ENCODE data around the gene PDE8A.

The PDE8A gene

DNA sequence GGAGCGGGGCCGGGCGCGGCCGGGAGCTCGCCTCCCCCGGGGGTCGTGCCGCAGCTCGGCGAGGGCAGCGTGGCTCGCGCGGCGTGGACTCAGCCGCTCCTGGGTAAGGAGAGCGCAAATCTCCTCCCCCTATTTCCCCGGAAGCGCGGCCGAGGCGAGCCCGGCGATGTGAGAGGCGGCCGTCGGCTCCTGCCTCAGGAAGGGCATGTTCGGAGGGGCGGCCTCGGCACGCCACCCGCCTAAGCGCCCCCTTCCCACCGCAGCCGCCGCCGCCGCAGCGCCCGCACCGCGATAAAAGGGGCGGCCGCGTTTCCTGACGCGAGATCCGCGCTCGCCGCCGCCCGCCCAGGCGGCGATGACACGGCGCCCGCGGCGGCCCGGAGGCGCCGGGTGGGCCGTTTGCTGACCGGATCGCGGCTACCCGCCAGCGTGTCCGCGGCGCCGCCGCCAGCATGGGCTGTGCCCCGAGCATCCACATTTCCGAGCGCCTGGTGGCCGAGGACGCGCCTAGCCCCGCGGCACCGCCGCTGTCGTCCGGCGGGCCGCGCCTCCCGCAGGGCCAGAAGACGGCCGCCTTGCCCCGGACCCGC lies at the start of gene PDE8A:
PDE8A (plus strand) TSS at position 146 of the 590 bp plus-strand sequence; CDS start at position 453, 307 bp downstream.
- DNase-seq = peak; percentile 63

- no peak for DNase-seq
Measured at GRCh38 chr15:84934942-84935729, 46.5 kb upstream of the PDE8A start.

- no peak for DNase-seq
Measured at GRCh38 chr15:84937144-84937543, 44.5 kb upstream of the PDE8A start.

- DNase-seq = no peak
Measured at GRCh38 chr15:84938726-84939125, 42.9 kb upstream of the PDE8A start.

DNA sequence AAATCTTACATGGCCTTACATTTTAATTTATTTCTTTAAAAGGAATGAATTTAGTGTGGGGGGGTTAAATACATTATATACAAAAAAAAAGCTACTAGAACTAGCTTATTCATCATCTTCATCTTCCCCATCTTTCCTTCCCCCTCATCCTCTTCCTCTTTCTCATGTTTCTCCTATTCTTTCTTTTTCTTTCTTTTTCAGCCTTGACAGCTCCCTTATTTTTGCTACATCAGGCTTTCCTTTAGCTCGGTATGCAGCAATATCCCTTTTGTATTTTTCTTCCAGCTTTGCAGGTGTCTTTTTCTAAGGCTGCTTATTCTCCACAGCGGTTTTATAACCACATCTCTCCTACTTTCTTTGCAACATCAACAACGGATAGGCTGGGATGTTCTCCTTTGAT lies 41.3 kb upstream of the PDE8A start:
- DNase-seq = no peak

GRCh38 chr15:84942456-84942855 lies 39.2 kb upstream of the PDE8A start:
- no peak for DNase-seq

DNA sequence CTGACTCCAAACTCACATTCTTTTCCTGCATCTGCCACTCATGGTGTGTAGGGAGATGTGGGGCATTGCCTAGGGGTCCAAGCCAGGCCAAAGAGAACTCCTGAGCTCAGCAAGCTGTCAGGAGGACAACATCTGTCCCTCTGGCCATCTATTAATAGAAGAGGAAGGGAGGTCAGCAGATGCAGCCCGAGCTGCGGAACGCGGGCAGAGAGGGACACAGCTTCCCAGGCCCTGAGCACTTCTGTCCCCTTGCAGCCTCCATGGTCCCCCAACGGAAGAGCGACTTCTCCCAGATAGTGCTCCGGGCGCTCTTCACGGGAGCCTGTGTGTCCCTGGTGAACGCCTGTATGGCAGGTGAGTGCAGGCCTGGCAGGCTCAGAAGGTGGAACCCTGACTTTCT lies 37.3 kb upstream of the PDE8A start:
- no peak for DNase-seq

DNA sequence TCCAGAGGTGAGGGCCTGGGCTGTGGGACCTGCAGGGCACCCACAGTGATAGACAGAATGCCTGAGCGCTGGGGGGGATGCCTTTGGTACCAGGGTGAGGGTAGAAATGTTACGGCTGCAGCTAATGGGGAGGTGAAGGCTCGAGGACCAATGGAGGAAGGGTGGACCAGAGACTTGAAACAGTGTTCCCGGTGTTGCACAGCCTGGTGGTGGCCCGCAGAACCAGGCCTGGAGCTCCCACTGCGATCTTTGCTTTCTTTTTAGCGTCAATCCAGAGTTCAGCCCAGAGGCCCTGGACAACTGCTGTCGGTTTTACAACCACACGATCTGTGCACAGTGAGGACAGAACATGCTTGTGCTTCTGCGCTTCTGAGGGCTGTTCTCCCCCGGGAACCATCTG lies 36.8 kb upstream of the PDE8A start:
- no peak for DNase-seq

DNA sequence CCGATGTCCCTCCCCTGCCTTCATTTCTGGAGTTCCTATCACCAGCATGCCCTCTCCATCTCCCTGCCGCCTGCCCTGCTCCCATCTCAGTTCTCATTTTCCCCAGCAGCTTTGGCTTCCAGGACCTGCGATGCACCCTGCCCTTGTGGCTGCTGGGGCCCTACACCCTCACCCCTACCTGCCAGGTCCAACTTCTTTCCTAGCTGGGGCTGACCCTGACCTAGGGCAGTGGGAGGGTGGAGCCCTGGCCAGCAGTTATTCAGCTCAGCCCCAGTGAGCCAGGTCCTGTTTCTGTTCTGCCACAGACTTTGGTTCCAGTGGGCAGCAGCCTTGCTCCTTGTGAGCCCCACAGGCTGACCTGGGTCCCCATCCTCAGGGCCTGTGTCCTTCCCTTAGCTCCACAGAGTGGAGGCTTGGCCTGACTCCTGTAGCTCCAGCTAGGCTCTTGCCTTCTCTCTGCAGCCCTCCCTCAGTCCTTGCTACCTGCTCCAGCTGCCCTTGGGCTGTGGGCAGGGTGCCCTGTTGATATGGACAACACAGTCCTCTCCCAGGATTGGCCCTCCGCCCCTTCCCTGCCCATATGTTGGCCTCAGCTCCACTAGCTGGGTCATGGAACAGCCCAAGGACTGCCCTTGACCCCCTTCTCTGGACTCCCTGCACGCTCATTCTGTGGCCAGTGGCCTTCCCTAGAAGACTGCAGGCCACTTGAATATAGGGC lies 34.7 kb upstream of the PDE8A start:
- DNase-seq = no peak

GRCh38 chr15:84947947-84948830 lies 33.5 kb upstream of the PDE8A start:
- peak; percentile 41 for DNase-seq

DNA sequence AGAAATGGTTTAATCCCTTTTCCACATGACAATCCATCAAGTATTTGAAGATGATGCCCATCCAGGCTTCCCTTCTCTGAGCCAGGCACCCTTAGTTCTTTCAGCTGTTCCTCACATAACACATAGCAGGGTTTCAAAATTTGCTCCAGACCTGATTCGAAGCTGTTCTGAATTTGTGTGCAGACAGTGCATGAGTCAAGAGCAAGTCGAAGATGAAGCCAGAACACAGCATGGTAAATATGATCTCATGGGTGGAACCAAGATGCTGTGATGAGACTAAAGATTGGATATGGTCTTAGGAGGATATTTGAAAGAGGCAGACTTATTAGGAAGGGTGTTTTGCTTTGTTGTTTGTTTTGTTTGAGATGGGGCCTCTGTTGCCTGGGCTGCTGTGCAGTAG lies 32.6 kb upstream of the PDE8A start:
- no peak for DNase-seq

DNA sequence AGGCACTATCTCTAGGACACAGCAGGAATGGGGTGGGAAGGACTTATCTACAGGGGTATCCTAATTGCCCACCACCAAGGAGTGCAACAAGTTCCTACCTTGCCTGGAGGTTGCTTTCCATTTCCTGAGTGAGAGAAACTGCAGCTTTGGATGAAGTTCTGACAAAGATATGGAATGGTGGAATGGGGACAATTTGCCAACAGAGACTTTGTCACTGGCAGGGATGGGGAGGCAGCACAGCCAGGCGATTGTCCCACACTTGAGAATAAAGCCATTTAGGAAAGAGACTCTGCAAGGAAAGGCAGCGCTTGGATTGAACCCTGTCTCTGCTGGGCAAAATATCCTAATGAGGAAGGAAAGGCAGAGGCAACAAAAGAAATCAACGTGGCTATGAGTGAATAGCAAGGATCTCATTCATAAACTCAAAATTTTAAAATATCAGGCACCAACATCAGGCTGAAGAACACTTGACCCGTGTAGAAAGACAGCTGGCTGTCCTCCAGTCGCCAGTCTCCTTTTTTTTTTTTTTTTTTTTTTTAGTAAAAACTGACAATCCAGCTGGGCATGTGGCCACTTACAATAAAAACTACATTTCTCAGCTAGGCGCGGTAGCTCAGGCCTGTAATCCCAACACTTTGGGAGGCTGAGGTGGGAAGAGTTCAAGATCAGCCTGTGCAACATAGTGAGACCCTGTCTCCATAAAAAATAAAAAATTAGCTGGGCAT lies 31.6 kb upstream of the PDE8A start:
- DNase-seq = no peak

- no peak for DNase-seq
Measured at GRCh38 chr15:84950570-84951111, 31.0 kb upstream of the PDE8A start.

GRCh38 chr15:84951736-84952135 lies 29.9 kb upstream of the PDE8A start:
- DNase-seq = no peak

GRCh38 chr15:84953136-84953535 lies 28.5 kb upstream of the PDE8A start:
- DNase-seq = no peak

GRCh38 chr15:84953726-84954125 lies 27.9 kb upstream of the PDE8A start:
- DNase-seq = no peak

DNA sequence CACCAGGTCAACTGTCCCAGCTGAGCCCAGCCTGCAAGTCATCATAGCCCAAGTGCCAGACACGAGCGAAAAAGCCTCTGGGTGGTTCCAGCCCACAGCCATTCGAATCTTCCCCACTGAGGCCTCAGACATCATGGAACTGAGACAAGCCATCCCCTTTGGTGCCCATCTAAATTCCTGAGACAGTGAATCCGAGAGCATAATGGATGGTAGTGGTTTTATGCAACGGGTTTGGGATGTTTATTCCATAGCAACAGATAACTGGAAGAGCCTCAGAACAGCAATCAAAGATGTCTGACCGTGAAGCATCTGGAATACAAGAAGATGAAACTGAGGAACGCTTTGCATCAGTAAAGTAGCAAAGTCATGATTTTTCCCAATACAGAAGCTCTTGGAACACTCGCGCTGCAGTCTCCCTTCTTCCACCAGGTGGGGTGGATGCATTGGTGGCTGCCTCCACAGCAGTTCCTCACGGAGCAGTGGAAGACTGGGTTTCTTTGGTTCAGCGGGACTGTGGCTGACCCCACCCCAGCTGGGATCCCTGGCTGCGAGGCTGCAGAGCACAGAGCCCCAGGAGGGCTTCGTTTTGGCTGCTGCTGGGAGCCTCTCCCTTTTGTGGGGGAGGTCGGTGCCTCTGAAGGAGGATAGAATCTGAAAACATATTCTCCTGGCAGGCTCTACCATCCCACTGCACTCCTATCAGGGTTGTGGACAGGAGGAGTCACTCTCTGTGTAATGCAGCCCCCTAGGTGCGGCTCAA lies 26.4 kb upstream of the PDE8A start:
- peak; percentile 76 for DNase-seq

DNA sequence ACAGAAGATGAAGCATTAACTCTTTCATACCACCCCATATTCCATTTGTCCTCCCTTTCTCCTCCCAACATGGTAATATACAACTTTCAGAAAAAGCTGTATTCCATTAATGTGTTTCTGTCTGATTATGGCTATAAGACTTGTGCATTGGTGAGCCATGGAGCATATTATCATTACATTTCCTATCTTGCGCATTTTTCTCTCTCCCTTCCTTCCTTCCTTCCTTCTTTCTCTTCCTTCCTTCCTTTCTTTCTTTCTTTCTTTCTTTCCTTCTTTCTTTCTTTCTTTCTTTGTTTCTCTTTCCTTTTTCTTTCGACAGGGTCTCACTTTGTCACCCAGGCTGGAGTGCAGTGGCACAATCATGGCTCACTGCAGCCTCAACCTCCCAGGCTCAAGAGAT lies 25.5 kb upstream of the PDE8A start:
- DNase-seq = no peak

DNA sequence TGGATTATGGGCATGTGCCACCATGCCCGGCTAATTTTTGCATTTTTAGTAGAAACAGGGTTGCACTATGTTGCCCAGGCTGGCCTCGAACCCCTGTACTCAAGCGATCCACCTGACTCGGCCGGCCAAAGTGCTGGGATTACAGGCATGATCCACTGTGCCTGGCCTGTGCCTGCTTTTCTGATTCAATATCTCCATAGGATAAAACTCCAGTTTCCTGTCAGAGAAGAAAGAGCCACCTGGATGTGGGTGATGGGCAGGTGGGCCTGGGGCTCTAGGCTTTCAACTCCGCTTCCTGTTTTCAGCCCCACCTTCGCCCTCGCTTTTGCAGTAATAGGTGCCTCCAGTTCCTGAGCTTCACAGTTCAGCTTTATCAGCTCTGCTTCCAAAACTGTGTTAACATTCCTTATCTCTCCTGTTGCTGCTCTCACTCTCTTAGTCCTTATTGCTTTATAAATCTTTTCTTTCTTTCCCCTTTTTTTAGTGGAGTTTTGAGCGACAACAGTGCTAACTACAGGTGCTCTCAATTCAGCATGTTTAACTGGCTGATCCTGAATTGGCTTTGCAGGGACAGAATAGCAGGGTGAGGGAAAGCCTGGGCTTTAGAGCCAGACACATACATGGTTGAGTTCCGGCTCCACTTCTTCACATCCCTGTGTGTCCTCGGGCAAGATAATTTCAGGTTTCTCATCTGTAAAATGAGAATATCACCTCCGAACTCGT lies 21.1 kb upstream of the PDE8A start:
- no peak for DNase-seq

- no peak for DNase-seq
Measured at GRCh38 chr15:84961114-84961452, 20.6 kb upstream of the PDE8A start.

- DNase-seq = no peak
Measured at GRCh38 chr15:84961707-84962106, 19.9 kb upstream of the PDE8A start.
